Retinal pigment epithelial cell (primary cell): Measurements from ENCODE around the gene ZIC1.

Experiments
- DNase-seq: peaks from one replicate; pipeline ENCODE4 v3.0.0-alpha.2; 2010; ENCODE audit warnings: low read depth
- H3K4me3 ChIP-seq: 2 replicates; pipeline ENCODE4 v1.5.1; 2011; ENCODE audit warnings: mild to moderate bottlenecking, low read length, control low read depth, moderate library complexity
- TF ChIP-seq, protein P1 (sequence below): conservative IDR thresholded peaks from 2 replicates; pipeline ENCODE4 v1.5.1; 2011; ENCODE audit warnings: low read depth, low read length, control low read depth, inconsistent platforms

Gene ZIC1

GRCh38 chr3:147379651-147380050 is 29.5 kb upstream of the ZIC1 start:
- TF ChIP-seq, protein P1, sequence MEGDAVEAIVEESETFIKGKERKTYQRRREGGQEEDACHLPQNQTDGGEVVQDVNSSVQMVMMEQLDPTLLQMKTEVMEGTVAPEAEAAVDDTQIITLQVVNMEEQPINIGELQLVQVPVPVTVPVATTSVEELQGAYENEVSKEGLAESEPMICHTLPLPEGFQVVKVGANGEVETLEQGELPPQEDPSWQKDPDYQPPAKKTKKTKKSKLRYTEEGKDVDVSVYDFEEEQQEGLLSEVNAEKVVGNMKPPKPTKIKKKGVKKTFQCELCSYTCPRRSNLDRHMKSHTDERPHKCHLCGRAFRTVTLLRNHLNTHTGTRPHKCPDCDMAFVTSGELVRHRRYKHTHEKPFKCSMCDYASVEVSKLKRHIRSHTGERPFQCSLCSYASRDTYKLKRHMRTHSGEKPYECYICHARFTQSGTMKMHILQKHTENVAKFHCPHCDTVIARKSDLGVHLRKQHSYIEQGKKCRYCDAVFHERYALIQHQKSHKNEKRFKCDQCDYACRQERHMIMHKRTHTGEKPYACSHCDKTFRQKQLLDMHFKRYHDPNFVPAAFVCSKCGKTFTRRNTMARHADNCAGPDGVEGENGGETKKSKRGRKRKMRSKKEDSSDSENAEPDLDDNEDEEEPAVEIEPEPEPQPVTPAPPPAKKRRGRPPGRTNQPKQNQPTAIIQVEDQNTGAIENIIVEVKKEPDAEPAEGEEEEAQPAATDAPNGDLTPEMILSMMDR = no peak
- no peak for DNase-seq
- H3K4me3 ChIP-seq = no peak overlapping the region

DNA sequence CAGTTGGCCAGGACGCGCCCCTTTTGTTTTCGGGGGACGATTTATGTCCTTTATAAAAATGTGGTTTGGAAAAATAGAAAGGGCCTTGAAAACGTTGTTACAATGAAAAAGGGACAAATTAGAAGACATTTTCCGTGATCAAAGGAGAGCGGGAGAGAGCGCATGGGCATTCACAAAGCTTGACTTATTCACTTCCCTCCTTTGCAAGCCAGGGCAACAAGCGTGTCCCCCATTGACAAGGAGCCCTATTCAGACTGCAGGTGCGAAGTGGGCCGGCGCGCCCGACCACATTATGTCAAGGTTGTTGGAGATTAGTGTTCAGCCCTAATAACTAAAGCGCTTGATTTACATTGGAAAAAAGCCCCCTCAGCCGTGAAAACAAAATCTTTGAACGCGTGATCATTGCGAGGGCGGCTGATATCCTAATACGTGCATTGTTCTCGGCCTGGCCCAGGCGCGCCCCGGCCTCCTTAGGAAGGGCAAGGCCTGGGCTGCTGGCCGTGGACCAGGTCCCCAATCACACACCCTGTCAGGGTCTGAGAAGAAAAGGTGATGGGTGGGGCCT is 28.7 kb upstream of the ZIC1 start:
- TF ChIP-seq, protein P1 = no peak
- no peak for DNase-seq
- H3K4me3 ChIP-seq = no peak overlapping the region

GRCh38 chr3:147380977-147381376 is 28.2 kb upstream of the ZIC1 start:
- no peak overlapping the region for H3K4me3 ChIP-seq
- no peak for DNase-seq
- TF ChIP-seq, protein P1 = no peak

GRCh38 chr3:147381596-147381995 is 27.6 kb upstream of the ZIC1 start:
- DNase-seq = no peak
- TF ChIP-seq, protein P1 = no peak
- H3K4me3 ChIP-seq = no peak overlapping the region

DNA sequence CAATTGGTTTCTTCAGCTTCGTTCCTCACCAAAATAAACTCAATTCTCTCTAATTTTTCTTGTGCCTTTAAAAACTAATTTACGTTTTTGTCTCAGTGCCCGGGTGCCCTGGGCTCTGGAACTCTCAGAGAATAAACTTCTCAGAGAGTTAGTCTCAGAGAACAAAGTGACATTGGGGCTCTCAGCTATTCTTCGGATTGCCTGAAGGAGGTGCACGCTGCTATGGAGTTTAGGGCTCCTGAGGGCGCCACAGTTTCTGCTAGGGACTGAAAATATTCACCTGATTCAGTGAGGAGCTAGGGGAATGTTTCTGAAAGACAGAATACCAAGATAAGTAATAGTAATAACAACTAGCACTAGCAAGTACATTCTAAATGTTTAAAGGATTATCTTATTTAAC is 25.5 kb upstream of the ZIC1 start:
- DNase-seq = no peak
- TF ChIP-seq, protein P1 = peak; percentile 60
- no peak overlapping the region for H3K4me3 ChIP-seq

DNA sequence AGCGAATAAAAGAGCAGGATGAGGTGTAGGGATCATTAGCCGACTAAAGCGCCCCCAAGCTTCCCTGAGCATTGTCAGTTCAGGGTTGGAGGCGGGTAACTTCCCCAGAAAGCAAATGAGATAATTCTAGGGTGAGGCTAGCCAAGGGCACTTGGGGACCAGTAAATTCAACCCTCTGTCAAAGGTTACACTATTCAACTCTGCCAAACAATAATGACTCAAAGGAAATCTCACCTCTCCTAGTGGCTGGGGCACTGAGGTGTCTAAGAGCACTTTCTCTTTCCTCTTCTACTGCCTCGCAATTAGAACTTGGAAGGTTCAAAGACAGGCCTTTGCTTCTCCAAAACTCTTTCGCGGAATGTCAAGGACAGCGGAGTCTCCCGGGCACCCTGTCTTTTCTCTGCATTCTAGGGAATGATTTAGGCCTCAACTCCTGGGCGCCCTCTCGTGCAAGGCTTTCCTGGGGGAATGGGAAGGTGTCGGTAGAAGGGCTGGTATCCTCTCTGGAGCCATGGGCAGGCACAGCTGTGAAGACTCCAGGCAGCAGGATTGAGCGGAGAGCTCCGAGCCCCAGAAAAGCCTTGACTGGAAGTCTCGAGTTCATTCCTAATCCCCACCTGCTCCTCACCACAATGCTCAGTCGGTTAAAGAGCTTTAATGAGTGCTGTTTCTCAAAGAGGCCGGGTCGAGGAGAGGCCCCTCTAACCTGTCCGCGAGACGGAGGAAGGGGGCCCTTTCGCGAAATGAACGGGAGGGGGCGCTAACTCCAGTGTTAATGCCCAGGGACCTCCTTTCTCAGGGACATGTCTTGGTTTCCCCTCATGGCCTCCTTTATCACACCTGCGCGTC is 24.7 kb upstream of the ZIC1 start:
- TF ChIP-seq, protein P1 = peak; percentile 47
- H3K4me3 ChIP-seq = no peak overlapping the region
- DNase-seq = no peak
